MCF 10A (cell line): ENCODE data around the gene FBXL19. TPM values are rescaled to one million over a fixed set of nuclear protein-coding genes. Genes with fewer than 3 reads are reported as not detected.

Experiments
- BruUV-seq: library from RNA; stranded (reverse); fragments of 400-500 nt; replicated peaks from 2 replicates; lab custom pipeline; 2021; lab: Mats Ljungman, UMichigan
- CTCF ChIA-PET: fragments of 300-600 bp; sonication (Branson Sonifier 250); formaldehyde crosslinking; extraction: SDS; loops from one replicate; lab custom pipeline; 2021; ENCODE audit warnings: antibody characterized with exemption, inconsistent platforms; lab: Yijun Ruan, JAX
- POLR2A ChIA-PET: fragments of 300-600, 350-650 bp; sonication (Branson Sonifier 250); formaldehyde crosslinking; extraction: SDS; loops from one replicate; lab custom pipeline; 2020; ENCODE audit warnings: antibody characterized with exemption, inconsistent platforms; lab: Yijun Ruan, JAX
- DNase-seq: peaks from one replicate; pipeline ENCODE4 v3.0.0-alpha.2; 2018; ENCODE audit not compliant: unreplicated experiment
- H3K27ac Mint-ChIP-seq: one replicate; pipeline ENCODE4 v1.8.0; 2022; ENCODE audit warnings: mild to moderate bottlenecking, low read depth, mixed read lengths; ENCODE audit not compliant: unreplicated experiment
- H3K27me3 Mint-ChIP-seq: one replicate; pipeline ENCODE4 v1.8.0; 2022; ENCODE audit warnings: mixed read lengths; ENCODE audit not compliant: insufficient read depth, unreplicated experiment
- H3K36me3 Mint-ChIP-seq: one replicate; pipeline ENCODE4 v1.8.0; 2022; ENCODE audit warnings: mild to moderate bottlenecking, moderate library complexity, mixed read lengths; ENCODE audit not compliant: insufficient read depth, unreplicated experiment
- H3K4me1 Mint-ChIP-seq: one replicate; pipeline ENCODE4 v1.8.0; 2022; ENCODE audit warnings: mixed read lengths; ENCODE audit not compliant: insufficient read depth, unreplicated experiment
- H3K4me3 Mint-ChIP-seq: one replicate; pipeline ENCODE4 v1.8.0; 2022; ENCODE audit warnings: mild to moderate bottlenecking, moderate library complexity, mixed read lengths; ENCODE audit not compliant: unreplicated experiment
- H3K9me3 Mint-ChIP-seq: one replicate; pipeline ENCODE4 v1.8.0; 2022; ENCODE audit warnings: mixed read lengths; ENCODE audit not compliant: unreplicated experiment
- CTCF ChIP-seq: fragments of 200-600 bp; IDR thresholded peaks from one replicate; pipeline ENCODE4 v1.8.0; 2022; ENCODE audit warnings: antibody characterized with exemption, mild to moderate bottlenecking; ENCODE audit not compliant: unreplicated experiment
- intact Hi-C: fragments of 100-400 bp; cut with micrococcal nuclease; formaldehyde crosslinking; loops from 2 replicates; pipeline ENCODE4 v1.14.1; 2022
- total RNA-seq: library from RNA; stranded (reverse); gene quantifications from 2 replicates; pipeline ENCODE4 v1.2.3, GENCODE V29; 2022

The FBXL19 gene
- total RNA-seq, 1 experiment from 2014 or later = 18.0 TPM

- no TSS peak for BruUV-seq
- intact Hi-C loops = loop anchor here (5.0 kb wide), 1 partner anchor 130 kb away; the partner anchor contains the start of gene KAT8
- POLR2A ChIA-PET = no interaction called here
- DNase-seq = no peak
- peaks cover 5% of the 10 kb centered on the region for H3K4me1 Mint-ChIP-seq
- H3K9me3 Mint-ChIP-seq = no peaks in the 10 kb centered on the region
- CTCF ChIA-PET = interaction anchor here (0.6 to 3.5 kb wide), 3 partner anchors 18 to 455 kb away, joined by 3 to 19 read pairs (median 4); partner anchors contain the start of gene ZNF843
- H3K4me3 Mint-ChIP-seq = no peak overlapping the region
- no peak overlapping the region for H3K27ac Mint-ChIP-seq
- TF ChIP-seq CTCF = no peak
- no peaks in the 10 kb centered on the region for H3K27me3 Mint-ChIP-seq
- H3K36me3 Mint-ChIP-seq = peaks cover 12% of the 10 kb centered on the region
Observed at GRCh38 chr16:30987581-30988190, 64.3 kb downstream of the FBXL19 start.

DNA sequence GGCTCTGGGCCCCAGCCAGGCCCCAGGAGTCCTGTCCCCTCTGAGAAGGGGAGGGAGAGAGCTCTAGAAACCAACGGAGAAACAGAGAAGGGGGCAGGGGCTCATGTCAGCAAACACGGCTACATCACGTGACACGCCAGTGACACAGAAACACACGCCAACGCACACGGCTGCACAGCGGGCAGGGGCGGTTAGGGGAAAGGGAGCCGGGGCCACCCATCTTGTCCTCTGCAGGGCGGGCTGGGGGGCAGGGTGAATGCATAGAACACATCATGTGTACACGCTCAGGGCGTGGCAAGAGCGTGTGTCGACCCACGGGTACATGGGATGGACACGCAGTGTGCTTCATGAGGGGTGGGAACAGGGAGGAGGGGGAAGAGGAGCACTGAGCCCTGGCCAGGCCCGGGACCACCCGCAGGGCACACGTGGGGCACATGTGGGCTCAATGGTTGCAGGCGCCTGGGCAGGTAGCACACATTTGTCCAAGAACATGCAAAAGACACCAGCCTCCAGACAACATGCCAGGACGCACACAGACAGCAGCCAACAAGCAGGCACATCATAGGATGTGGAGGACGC, 66.2 kb downstream of the FBXL19 start:
- Mint-ChIP-seq H3K27me3 (no peaks in the 10 kb centered on the region), H3K36me3 (peaks cover 4% of the 10 kb centered on the region), H3K9me3 (no peaks in the 10 kb centered on the region), H3K4me1 (peaks cover 8% of the 10 kb centered on the region), H3K27ac (no peak overlapping the region), H3K4me3 (no peak overlapping the region)
- intact Hi-C loops = loop anchor here (5.0 kb wide), 1 partner anchor 128 kb away; the partner anchor contains the start of gene KAT8
- CTCF ChIA-PET = interaction anchor here (0.6 to 0.8 kb wide), 2 partner anchors 153 to 452 kb away, joined by 3 to 4 read pairs; no protein-coding TSS in a partner anchor
- POLR2A ChIA-PET = no interaction called here
- BruUV-seq = no TSS peak
- no peak for TF ChIP-seq CTCF
- no peak for DNase-seq

DNA sequence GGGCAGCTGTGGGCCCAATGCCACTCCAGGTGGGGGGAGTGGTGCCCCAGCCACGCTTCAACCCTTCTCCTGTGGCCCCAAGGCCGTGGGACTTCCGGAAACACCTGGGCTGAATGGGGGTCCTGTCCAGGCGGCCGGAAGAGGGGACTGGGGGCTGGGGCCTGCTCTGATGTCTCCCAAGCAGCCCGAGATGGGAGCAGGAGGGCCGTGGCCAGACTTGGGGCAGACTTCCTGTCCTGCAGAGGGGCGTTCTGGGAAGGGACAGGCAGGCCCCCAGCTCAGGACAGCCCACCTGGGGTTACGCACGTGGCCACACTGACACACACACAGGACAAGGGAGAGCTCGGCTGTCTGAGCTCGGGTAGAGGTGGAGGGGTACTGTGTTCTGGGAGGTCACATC, 66.7 kb downstream of the FBXL19 start:
- Mint-ChIP-seq H3K36me3 (no peaks in the 10 kb centered on the region), H3K27me3 (no peaks in the 10 kb centered on the region), H3K9me3 (no peaks in the 10 kb centered on the region), H3K4me3 (no peak overlapping the region), H3K4me1 (peaks cover 10% of the 10 kb centered on the region), H3K27ac (no peak overlapping the region)
- ChIA-PET POLR2A (no interaction called here), CTCF (interaction anchor here (0.8 kb wide), 1 partner anchor 152 kb away, joined by 3 read pairs; no protein-coding TSS in a partner anchor)
- no TSS peak for BruUV-seq
- intact Hi-C loops = no loop called here
- no peak for DNase-seq
- no peak for TF ChIP-seq CTCF

- no peak for TF ChIP-seq CTCF
- Mint-ChIP-seq H3K9me3 (no peaks in the 10 kb centered on the region), H3K4me1 (peaks cover 5% of the 10 kb centered on the region), H3K36me3 (no peaks in the 10 kb centered on the region), H3K4me3 (no peak overlapping the region), H3K27ac (no peak overlapping the region), H3K27me3 (no peaks in the 10 kb centered on the region)
- CTCF ChIA-PET = no interaction called here
- POLR2A ChIA-PET = no interaction called here
- intact Hi-C loops = no loop called here
- DNase-seq = no peak
- BruUV-seq = no TSS peak
Observed at GRCh38 chr16:30991052-30991451, 67.7 kb downstream of the FBXL19 start.
